ENCODE data around the gene DMBT1. TPM values are rescaled to one million over a fixed set of nuclear protein-coding genes. Genes with fewer than 3 reads are reported as not detected.

Gene DMBT1
- total RNA-seq, 1 experiment from 2014 or later = 0.13 TPM

- TF ChIP-seq NR3C1 (CRISPR knock-in tag; conservative IDR thresholded peaks at IDR 0.05; ENCODE audit: low read depth) = no peak
- no peak for TF ChIP-seq NFE2L1 (CRISPR knock-in tag; IDR thresholded peaks at IDR 0.05)
- TF ChIP-seq GRHL2 (CRISPR knock-in tag; IDR thresholded peaks at IDR 0.05; ENCODE audit: insufficient replicate concordance, severe bottlenecking) = no peak
- no peak for TF ChIP-seq ESRRA (CRISPR knock-in tag; IDR thresholded peaks at IDR 0.05; ENCODE audit: borderline replicate concordance)
- TF ChIP-seq ZNF121 (CRISPR knock-in tag; IDR thresholded peaks at IDR 0.05) = no peak
- no peak for TF ChIP-seq CBFB (CRISPR knock-in tag; IDR thresholded peaks at IDR 0.05; ENCODE audit: low read depth)
- no peak for TF ChIP-seq ZMAT4 (CRISPR knock-in tag; IDR thresholded peaks at IDR 0.05)
Measured at GRCh38 chr10:122671355-122671754, 110.8 kb downstream of the DMBT1 start (continued).

- ATAC-seq = peak; percentile 20; the same call in 1 of the 2 replicates
- Mint-ChIP-seq H3K27me3 (ENCODE audit: low read depth) (no peaks in the 10 kb centered on the region; the same call in none of the 2 replicates), H3K36me3 (no peaks in the 10 kb centered on the region), H3K4me1 (peaks cover 9% of the 10 kb centered on the region), H3K4me3 (no peak overlapping the region), H3K27ac (no peak overlapping the region), H3K9me3 (0 out of 2 replicates have a peak, but pooled peaks cover 6% of the 10 kb centered on the region)
- TF ChIP-seq ZNF396 (CRISPR knock-in tag; IDR thresholded peaks at IDR 0.05; ENCODE audit: borderline replicate concordance) (no peak), RELA (CRISPR knock-in tag; IDR thresholded peaks at IDR 0.05; ENCODE audit: borderline replicate concordance) (no peak), FOXP1 (CRISPR knock-in tag; IDR thresholded peaks at IDR 0.05; ENCODE audit: borderline replicate concordance) (no peak), MXD4 (CRISPR knock-in tag; IDR thresholded peaks at IDR 0.05; ENCODE audit: borderline replicate concordance) (no peak), GABPB1 (CRISPR knock-in tag; IDR thresholded peaks at IDR 0.05) (no peak), ZNF423 (CRISPR knock-in tag; IDR thresholded peaks at IDR 0.05) (no peak), NFATC4 (CRISPR knock-in tag; IDR thresholded peaks at IDR 0.05) (no peak), ZNF263 (CRISPR knock-in tag; IDR thresholded peaks at IDR 0.05; ENCODE audit: low read depth) (no peak), ZNF317 (CRISPR knock-in tag; IDR thresholded peaks at IDR 0.05; ENCODE audit: borderline replicate concordance, low read depth) (no peak), ARID4B (CRISPR knock-in tag; IDR thresholded peaks at IDR 0.05; ENCODE audit: borderline replicate concordance) (no peak), ZNF232 (CRISPR knock-in tag; IDR thresholded peaks at IDR 0.05) (no peak), TP53 (CRISPR knock-in tag; IDR thresholded peaks at IDR 0.05) (no peak), ZSCAN18 (CRISPR knock-in tag; IDR thresholded peaks at IDR 0.05) (no peak), HMGA2 (CRISPR knock-in tag; IDR thresholded peaks at IDR 0.05) (no peak), NR3C1 (CRISPR knock-in tag; conservative IDR thresholded peaks at IDR 0.05; ENCODE audit: low read depth) (no peak)
- DNase-seq (ENCODE audit: low spot score) = no peak
- POLR2A ChIA-PET = no interaction called here
- CTCF ChIA-PET = interaction anchor here (1.2 kb wide), 2 partner anchors 24 to 373 kb away, joined by 3 to 7 read pairs; no protein-coding TSS in a partner anchor
Measured at GRCh38 chr10:122672655-122673054, 112.1 kb downstream of the DMBT1 start.
